Dermis microvascular lymphatic vessel endothelial cell (primary cell): ENCODE measurements around the gene SHF. TPM values are rescaled to one million over a fixed set of nuclear protein-coding genes. Genes with fewer than 3 reads are reported as not detected.
A peak's percentile ranks its signal among the peaks of the same experiment; 100 is the strongest.

ENCODE experiments used
- DNase-seq, 2 donors: peaks; one replicate each; pipeline versions ENCODE4 v3.0.0 to v3.0.0-alpha.2; 2010; ENCODE audit warnings: low read depth in 2 of 2
- total RNA-seq: library from RNA; depleted of rRNA; stranded (reverse); fragments of >200 nt; gene quantifications from 2 replicates; pipeline ENCODE4 v1.2.1, GENCODE V29; 2014

SHF gene
- total RNA-seq, 1 donor from 2014 or later: 3.1 TPM

- DNase-seq: no peak
Observed at GRCh38 chr15:45128971-45129639, 58.7 kb downstream of the SHF start.

GRCh38 chr15:45126535-45127158 is 61.1 kb downstream of the SHF start:
- DNase-seq: peak; percentile 41 to 48

- no peak for DNase-seq
Observed at GRCh38 chr15:45123397-45123796, 64.4 kb downstream of the SHF start.

GRCh38 chr15:45122719-45123118 is 65.0 kb downstream of the SHF start:
- no peak for DNase-seq

DNA sequence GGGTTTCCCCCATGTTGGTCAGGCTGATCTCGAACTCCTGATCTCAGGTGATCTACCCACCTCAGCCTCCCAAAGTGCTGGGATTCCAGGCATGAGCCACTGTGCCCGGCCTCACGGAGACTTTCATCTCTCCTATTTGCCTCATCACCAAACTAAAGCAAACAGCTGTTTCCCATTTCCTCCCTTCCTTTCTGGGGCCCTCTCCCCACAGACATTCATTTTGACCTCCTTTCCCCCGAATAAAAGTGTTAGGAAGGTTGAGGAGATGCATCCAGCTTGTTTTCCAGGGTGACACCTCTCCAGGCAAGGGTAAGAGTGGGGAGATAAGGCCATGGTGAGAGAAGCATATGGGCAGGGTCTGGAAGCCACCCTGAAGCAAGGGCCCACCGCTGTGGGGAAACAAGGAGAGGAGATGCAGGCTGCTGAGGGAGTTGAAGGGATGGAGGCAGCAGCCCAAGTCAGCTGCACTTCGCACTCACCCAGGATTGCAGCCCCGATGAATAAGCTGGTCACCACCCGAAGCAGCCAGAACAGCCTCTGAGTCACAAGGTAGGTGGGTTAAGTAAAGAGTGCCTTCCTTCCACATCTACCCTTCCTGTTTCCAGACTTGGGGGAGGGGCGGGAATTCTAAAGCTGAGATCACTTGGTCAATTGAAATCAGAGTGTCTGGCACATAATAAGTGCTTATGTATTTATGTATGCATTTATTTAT is 65.9 kb downstream of the SHF start:
- DNase-seq: peak in 1 of 2 donors; percentile 51

GRCh38 chr15:45121020-45121419 is 66.7 kb downstream of the SHF start:
- no peak for DNase-seq

GRCh38 chr15:45120081-45120972 is 67.4 kb downstream of the SHF start:
- no peak for DNase-seq

- DNase-seq: no peak
Observed at GRCh38 chr15:45118996-45119395, 68.8 kb downstream of the SHF start.

GRCh38 chr15:45118131-45118588 is 69.6 kb downstream of the SHF start:
- peak; percentile 77 to 91 for DNase-seq

DNA sequence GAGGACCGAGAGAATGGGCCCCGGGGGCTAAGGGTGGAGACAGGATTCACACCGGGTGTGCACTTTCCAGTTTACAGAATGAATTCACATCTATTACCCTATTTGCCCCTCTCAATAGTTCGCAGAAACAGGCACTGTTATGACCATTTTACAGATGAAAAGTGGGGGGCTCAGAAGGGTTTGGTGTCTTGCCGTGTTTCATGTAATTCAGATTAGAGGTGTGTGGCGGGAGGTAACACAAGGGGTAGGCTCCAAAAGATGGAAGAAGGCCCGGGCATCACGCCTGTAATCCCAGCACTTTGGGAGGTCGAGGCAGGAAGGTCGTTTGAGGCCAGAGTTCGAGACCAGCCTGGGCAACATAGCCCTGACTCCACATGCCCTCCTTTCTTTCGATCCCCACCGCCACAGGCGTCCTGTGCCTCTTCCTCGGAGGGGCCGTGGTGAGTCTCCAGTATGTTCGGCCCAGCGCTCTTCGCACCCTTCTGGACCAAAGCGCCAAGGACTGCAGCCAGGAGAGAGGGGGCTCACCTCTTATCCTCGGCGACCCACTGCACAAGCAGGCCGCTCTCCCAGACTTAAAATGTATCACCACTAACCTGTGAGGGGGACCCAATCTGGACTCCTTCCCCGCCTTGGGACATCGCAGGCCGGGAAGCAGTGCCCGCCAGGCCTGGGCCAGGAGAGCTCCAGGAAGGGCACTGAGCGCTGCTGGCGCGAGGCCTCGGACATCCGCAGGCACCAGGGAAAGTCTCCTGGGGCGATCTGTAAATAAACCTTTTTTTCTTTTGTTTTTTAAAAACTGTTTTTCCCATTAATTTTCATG is 70.2 kb downstream of the SHF start:
- DNase-seq: no peak

Other genes with a start within 250 kb of the SHF start
- gene TERB2, start 231.3 kb downstream of the SHF start, total RNA-seq: not detected in 2 replicates
- 2.5 and 5.0 TPM in 2 replicates for gene SORD, start 164.8 kb downstream of the SHF start, total RNA-seq
- gene DUOX2, start 73.8 kb downstream of the SHF start, total RNA-seq: not detected in 2 replicates
- gene DUOXA2, start 73.6 kb downstream of the SHF start, total RNA-seq: not detected in 2 replicates
- not detected in 2 replicates for gene DUOXA1, start 58.1 kb downstream of the SHF start, total RNA-seq
- not detected in 2 replicates for gene DUOX1, start 58.0 kb downstream of the SHF start, total RNA-seq
- gene SLC28A2, start 64.3 kb upstream of the SHF start, total RNA-seq: not detected in 2 replicates
- gene GATM, start 190.6 kb upstream of the SHF start, total RNA-seq: 0.26 and 0.38 TPM in 2 replicates